ENCODE data around the gene STEAP1B. TPM values are rescaled to one million over a fixed set of nuclear protein-coding genes. Genes with fewer than 3 reads are reported as not detected.

The STEAP1B gene
- total RNA-seq, 6 experiments from 2014 or later, result 36.6 to 101 (median 92.6) TPM

DNA sequence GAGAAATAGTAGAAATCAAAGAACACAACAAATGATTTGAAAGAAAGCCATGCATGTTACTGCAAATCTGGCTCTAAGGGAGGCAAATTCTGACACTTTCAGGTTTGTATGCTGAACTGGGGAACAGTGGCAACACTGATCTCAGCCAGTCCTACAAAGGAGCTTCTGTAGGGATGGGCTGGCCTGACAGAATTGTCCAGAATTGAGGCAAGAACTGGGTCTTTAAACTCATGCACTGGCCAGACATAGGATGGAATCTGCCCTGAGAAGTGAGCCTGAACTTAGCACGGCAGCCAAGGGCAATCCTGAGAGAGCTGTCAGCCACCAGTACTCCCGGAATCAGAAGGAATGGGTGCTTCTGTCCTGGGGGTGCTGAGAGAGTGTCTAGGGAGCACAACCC is 72.1 kb downstream of the STEAP1B start:
- TF ChIP-seq, protein P1, sequence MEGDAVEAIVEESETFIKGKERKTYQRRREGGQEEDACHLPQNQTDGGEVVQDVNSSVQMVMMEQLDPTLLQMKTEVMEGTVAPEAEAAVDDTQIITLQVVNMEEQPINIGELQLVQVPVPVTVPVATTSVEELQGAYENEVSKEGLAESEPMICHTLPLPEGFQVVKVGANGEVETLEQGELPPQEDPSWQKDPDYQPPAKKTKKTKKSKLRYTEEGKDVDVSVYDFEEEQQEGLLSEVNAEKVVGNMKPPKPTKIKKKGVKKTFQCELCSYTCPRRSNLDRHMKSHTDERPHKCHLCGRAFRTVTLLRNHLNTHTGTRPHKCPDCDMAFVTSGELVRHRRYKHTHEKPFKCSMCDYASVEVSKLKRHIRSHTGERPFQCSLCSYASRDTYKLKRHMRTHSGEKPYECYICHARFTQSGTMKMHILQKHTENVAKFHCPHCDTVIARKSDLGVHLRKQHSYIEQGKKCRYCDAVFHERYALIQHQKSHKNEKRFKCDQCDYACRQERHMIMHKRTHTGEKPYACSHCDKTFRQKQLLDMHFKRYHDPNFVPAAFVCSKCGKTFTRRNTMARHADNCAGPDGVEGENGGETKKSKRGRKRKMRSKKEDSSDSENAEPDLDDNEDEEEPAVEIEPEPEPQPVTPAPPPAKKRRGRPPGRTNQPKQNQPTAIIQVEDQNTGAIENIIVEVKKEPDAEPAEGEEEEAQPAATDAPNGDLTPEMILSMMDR (IDR thresholded peaks at IDR 0.05), result no peak
- no peak overlapping the region for H3K4me3 Mint-ChIP-seq
- no peaks in the 10 kb centered on the region for H3K9me3 Mint-ChIP-seq
- no peak overlapping the region for H3K27ac Mint-ChIP-seq
- no peak for DNase-seq
- no peaks in the 10 kb centered on the region; the same call in 1 of the 2 replicates for H3K27me3 Mint-ChIP-seq (ENCODE audit: insufficient read depth)
- H3K4me1 Mint-ChIP-seq (ENCODE audit: low read depth), result peaks cover 43% of the 10 kb centered on the region
- peaks cover 19% of the 10 kb centered on the region for H3K36me3 Mint-ChIP-seq (ENCODE audit: low read depth)

DNA sequence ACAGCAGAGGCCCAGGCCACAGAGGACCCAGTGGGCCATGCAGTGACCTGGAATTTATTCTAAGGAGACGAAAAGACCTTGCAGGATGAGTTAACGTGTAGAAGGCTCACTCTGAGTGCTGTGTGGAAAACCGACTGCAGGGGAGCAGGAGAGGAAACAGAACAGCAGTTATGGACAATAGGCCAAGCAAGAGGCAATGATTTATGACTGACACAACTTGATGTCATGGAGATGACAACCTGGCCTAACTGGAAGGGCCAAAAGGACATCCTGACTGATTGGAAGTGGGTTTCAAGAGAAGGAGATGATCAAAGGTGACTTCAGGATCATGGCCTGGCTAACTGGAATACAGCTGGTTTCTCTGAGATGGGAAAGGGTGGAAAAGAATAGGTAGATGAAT is 72.9 kb downstream of the STEAP1B start:
- Mint-ChIP-seq H3K9me3 (no peaks in the 10 kb centered on the region), H3K27me3 (ENCODE audit: insufficient read depth) (no peaks in the 10 kb centered on the region; the same call in 1 of the 2 replicates), H3K36me3 (ENCODE audit: low read depth) (peaks cover 19% of the 10 kb centered on the region), H3K4me1 (ENCODE audit: low read depth) (peaks cover 37% of the 10 kb centered on the region), H3K27ac (no peak overlapping the region), H3K4me3 (no peak overlapping the region)
- DNase-seq, result no peak
- TF ChIP-seq, protein P1 (IDR thresholded peaks at IDR 0.05), result no peak

DNA sequence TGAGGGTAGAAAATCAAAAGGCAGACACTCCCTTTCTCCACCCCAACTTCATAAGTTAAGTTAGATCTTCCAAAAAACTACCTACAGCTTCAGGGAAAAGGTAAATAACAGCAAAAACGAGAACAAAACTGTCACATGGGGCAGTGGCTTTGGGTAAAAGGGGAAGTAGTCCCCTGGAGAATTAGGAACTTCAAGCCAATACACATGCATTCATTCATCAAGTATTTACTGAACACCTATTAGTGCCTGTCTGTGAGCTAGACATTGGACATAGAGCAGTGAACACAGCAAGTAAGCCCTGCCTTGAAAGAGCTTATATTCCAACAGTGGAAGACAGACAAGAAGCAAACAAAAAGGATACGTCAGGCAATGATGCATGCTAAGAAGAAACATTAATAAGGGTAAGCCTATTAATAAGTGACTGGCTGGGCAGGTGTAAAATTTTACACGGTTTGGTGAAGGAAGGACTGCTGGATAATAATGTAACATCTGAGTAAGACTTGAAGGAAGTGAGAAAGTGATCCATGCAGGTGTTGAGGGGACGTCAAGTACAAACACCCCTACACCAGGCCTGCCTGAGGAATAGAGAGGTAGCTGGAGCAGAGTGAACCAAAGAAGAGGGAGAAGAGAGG is 73.4 kb downstream of the STEAP1B start:
- H3K4me1 Mint-ChIP-seq (ENCODE audit: low read depth), result peaks cover 33% of the 10 kb centered on the region
- no peaks in the 10 kb centered on the region for H3K9me3 Mint-ChIP-seq
- no peaks in the 10 kb centered on the region; the same call in 1 of the 2 replicates for H3K27me3 Mint-ChIP-seq (ENCODE audit: insufficient read depth)

DNA sequence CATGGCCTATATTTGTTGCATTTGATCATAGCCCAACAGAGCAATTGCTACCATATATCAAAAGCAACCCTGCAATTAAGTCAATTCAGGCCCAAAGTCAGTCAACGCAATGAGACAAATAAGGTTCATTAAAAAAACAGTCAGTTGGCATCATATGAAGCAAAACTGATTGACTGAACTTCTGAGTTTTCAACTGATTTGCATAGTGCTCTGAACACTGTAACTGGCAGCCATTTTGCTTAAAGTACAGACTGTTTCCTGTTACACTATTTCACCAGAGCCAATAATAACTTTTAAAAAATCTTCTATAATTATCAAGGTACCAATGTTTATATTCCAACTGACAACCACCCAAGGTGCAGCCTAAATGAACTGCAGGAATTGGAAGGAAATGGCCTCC is 74.6 kb downstream of the STEAP1B start:
- Mint-ChIP-seq H3K27ac (no peak overlapping the region), H3K9me3 (no peaks in the 10 kb centered on the region), H3K27me3 (ENCODE audit: insufficient read depth) (no peaks in the 10 kb centered on the region; the same call in 1 of the 2 replicates), H3K4me1 (ENCODE audit: low read depth) (peaks cover 20% of the 10 kb centered on the region), H3K36me3 (ENCODE audit: low read depth) (peaks cover 23% of the 10 kb centered on the region), H3K4me3 (no peak overlapping the region)
- TF ChIP-seq, protein P1 (IDR thresholded peaks at IDR 0.05), result no peak
- DNase-seq, result no peak

More for the DNA sequence above, 73.4 kb downstream of the STEAP1B start:
- DNase-seq, result no peak
- no peak overlapping the region for H3K27ac Mint-ChIP-seq
- H3K4me3 Mint-ChIP-seq, result no peak overlapping the region
- TF ChIP-seq, protein P1 (IDR thresholded peaks at IDR 0.05), result no peak
- peaks cover 19% of the 10 kb centered on the region for H3K36me3 Mint-ChIP-seq (ENCODE audit: low read depth)

DNA sequence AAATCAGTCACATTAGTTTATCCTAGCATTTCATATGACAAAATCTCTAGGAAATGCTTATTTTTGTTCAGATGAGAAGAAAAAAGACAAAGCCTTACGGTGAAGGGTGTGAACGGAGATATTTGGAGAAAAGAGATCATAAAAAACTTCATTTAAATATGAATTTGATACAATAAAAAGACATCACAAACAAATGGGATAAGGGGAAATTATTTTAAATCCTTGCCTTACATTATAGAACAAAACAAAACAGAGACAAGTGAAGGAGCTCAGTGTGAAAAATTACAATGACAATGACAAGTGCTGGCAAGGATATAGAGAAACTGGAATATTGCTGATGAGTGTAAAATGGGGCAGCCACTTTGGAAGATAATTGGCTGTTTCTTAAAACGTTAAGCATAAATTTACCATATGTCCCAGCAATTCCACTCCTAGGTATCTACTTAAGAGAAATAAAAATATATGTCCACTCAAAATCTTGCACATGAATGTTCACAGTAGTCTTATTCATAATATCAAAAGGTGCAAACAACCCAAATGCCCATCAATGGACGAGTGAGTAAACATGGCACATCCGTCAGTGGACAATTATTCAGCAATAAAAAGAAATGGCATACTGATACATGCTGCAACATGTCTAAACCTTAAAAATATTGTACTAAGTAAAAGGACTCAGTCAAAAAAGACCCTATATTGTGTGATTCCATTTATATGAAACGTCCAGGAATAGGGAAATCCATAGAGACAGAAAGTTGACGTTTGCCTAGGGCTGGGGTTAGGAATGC is 77.0 kb downstream of the STEAP1B start:
- Mint-ChIP-seq H3K4me1 (ENCODE audit: low read depth) (peaks cover 9% of the 10 kb centered on the region; the same call in 1 of the 2 replicates), H3K27me3 (ENCODE audit: insufficient read depth) (no peaks in the 10 kb centered on the region; the same call in 1 of the 2 replicates), H3K36me3 (ENCODE audit: low read depth) (peaks cover 31% of the 10 kb centered on the region), H3K9me3 (no peaks in the 10 kb centered on the region), H3K4me3 (no peak overlapping the region), H3K27ac (no peak overlapping the region)
- TF ChIP-seq, protein P1 (IDR thresholded peaks at IDR 0.05), result no peak
- DNase-seq, result no peak
